Esophagus squamous epithelium (tissue), 5 donors: ENCODE data around the gene SLC35F6. TPM values are rescaled to one million over a fixed set of nuclear protein-coding genes. Genes with fewer than 3 reads are reported as not detected.

ENCODE experiments used
- DNase-seq: peaks from one replicate; lab custom pipeline; 2025; lab: John Stamatoyannopoulos, UW
- H3K27ac ChIP-seq, 4 donors: fragments of 200-600 bp; sonication (generic); one replicate each; pipeline ENCODE4 v1.5.1; 2016 to 2019; ENCODE audit warnings: mild to moderate bottlenecking in 1 of 4
- H3K27me3 ChIP-seq, 4 donors: fragments of 200-600 bp; sonication (generic); 1 replicate in 3 of 4; 2 replicates in 1 of 4; pipeline versions ENCODE4 v1.5.1 to v1.6.0; 2017 to 2021; ENCODE audit warnings: antibody characterized with exemption in 1 of 4
- H3K36me3 ChIP-seq, 3 donors: fragments of 200-600 bp; sonication (generic); one replicate each; pipeline ENCODE4 v1.5.1; 2016 to 2019
- H3K4me1 ChIP-seq, 3 donors: fragments of 200-600 bp; sonication (generic); one replicate each; pipeline ENCODE4 v1.5.1; 2017 to 2019
- H3K4me3 ChIP-seq, 4 donors: fragments of 200-600 bp; sonication (generic); 1 replicate in 3 of 4; 2 replicates in 1 of 4; pipeline ENCODE4 v1.5.1; 2016 to 2019; ENCODE audit warnings: mild to moderate bottlenecking in 2 of 4, moderate library complexity in 1 of 4
- H3K9me3 ChIP-seq, 3 donors: fragments of 200-600 bp; sonication (generic); one replicate each; pipeline ENCODE4 v1.5.1; 2016 to 2019
- CTCF ChIP-seq, 6 experiments: fragments of 450-650 bp in 4 of 6; fragments of 200-600 bp in 2 of 6; sonication (generic) in 2 of 6; IDR thresholded peaks; one replicate each; pipeline ENCODE4 v1.5.1; 2016 to 2019; ENCODE audit warnings: antibody characterized with exemption in 6 of 6, mild to moderate bottlenecking in 4 of 6, moderate library complexity in 4 of 6
- POLR2A ChIP-seq, 4 donors: fragments of 450-650 bp; IDR thresholded peaks; one replicate each; pipeline ENCODE4 v1.6.1; 2017; ENCODE audit warnings: antibody characterized with exemption in 4 of 4, mild to moderate bottlenecking in 4 of 4, moderate library complexity in 3 of 4
- WGBS, 2 donors: methylation state at CpG; one replicate each; pipeline ENCODE4 v1.1.5; 2018; 5-methylcytosine and 5-hydroxymethylcytosine counted together
- intact Hi-C: fragments of 100-400 bp; cut with DNase I; formaldehyde crosslinking; loops from one replicate; pipeline ENCODE4 v1.15.0; 2022
- total RNA-seq, 4 donors: library from RNA; depleted of rRNA; stranded (reverse); fragments of >200 nt; gene quantifications; one replicate each; pipeline ENCODE4 v1.1.0, GENCODE V29; 2016
- donor health status: DM: yes; HTN: yes; CAD: no.

SLC35F6 gene
- total RNA-seq, 4 donors from 2014 or later, result 39.6 to 61.4 (median 48.0) TPM

- no peak overlapping the region for H3K27ac ChIP-seq
- intact Hi-C loops, result no loop called here
- WGBS, 2 donors, result 94 to 98% methylated on average over 6 to 7 of the region's 7 CpGs
Measured at GRCh38 chr2:26739514-26739913, 24.6 kb upstream of the SLC35F6 start.

GRCh38 chr2:26740346-26740745 lies 23.7 kb upstream of the SLC35F6 start:
- Histone ChIP-seq H3K27me3 (no peaks in the 10 kb centered on the region), H3K36me3 (no peaks in the 10 kb centered on the region), H3K27ac (no peak overlapping the region), H3K9me3 (no peaks in the 10 kb centered on the region), H3K4me3 (no peak overlapping the region), H3K4me1 (peaks cover 0 to 8% (median 0%) of the 10 kb centered on the region in 3 donors)
- 59 to 74% methylated on average over 2 to 4 of the region's 6 CpGs for WGBS, 2 donors
- intact Hi-C loops, result no loop called here
- TF ChIP-seq CTCF (IDR thresholded peaks at IDR 0.05) (no peak), POLR2A (IDR thresholded peaks at IDR 0.05) (no peak)
- no peak for DNase-seq

More at GRCh38 chr2:26739514-26739913, 24.6 kb upstream of the SLC35F6 start:
- no peaks in the 10 kb centered on the region for H3K36me3 ChIP-seq
- TF ChIP-seq CTCF (IDR thresholded peaks at IDR 0.05) (no peak), POLR2A (IDR thresholded peaks at IDR 0.05) (no peak)
- no peak overlapping the region for H3K4me3 ChIP-seq
- DNase-seq, result no peak
- H3K4me1 ChIP-seq, result peaks cover 0 to 8% (median 0%) of the 10 kb centered on the region in 3 donors
- no peaks in the 10 kb centered on the region for H3K27me3 ChIP-seq
- no peaks in the 10 kb centered on the region for H3K9me3 ChIP-seq

GRCh38 chr2:26740890-26741302 lies 23.2 kb upstream of the SLC35F6 start:
- 37 to 68% methylated on average over 7 to 8 of the region's 8 CpGs for WGBS, 2 donors
- H3K9me3 ChIP-seq, result no peaks in the 10 kb centered on the region
- H3K36me3 ChIP-seq, result no peaks in the 10 kb centered on the region
- DNase-seq, result no peak
- no peak overlapping the region for H3K4me3 ChIP-seq
- H3K4me1 ChIP-seq, result peaks cover 0 to 8% (median 0%) of the 10 kb centered on the region in 3 donors
- intact Hi-C loops, result no loop called here
- no peaks in the 10 kb centered on the region for H3K27me3 ChIP-seq
- H3K27ac ChIP-seq, result no peak overlapping the region
- TF ChIP-seq CTCF (IDR thresholded peaks at IDR 0.05) (no peak), POLR2A (IDR thresholded peaks at IDR 0.05) (no peak)

- Histone ChIP-seq H3K9me3 (no peaks in the 10 kb centered on the region), H3K4me3 (no peak overlapping the region), H3K27me3 (no peaks in the 10 kb centered on the region), H3K27ac (no peak overlapping the region), H3K36me3 (no peaks in the 10 kb centered on the region), H3K4me1 (peaks cover 0 to 8% (median 0%) of the 10 kb centered on the region in 3 donors)
- TF ChIP-seq CTCF (IDR thresholded peaks at IDR 0.05) (no peak), POLR2A (IDR thresholded peaks at IDR 0.05) (no peak)
- no peak for DNase-seq
- WGBS, 2 donors, result 92 to 93% methylated on average over 5 to 10 of the region's 15 CpGs
- intact Hi-C loops, result loop anchor here (2.0 kb wide), 1 partner anchor 135 kb away; no protein-coding TSS in a partner anchor
Measured at GRCh38 chr2:26742048-26742770, 21.9 kb upstream of the SLC35F6 start.

- DNase-seq, result no peak
- Histone ChIP-seq H3K9me3 (no peaks in the 10 kb centered on the region), H3K4me1 (peaks cover 0 to 8% (median 0%) of the 10 kb centered on the region in 3 donors), H3K4me3 (no peak overlapping the region), H3K27me3 (no peaks in the 10 kb centered on the region), H3K27ac (no peak overlapping the region), H3K36me3 (no peaks in the 10 kb centered on the region)
- 85 to 89% methylated on average over 2 of the region's 3 CpGs for WGBS, 2 donors
- intact Hi-C loops, result loop anchor here (2.0 kb wide), 1 partner anchor 137 kb away; no protein-coding TSS in a partner anchor
- TF ChIP-seq POLR2A (IDR thresholded peaks at IDR 0.05), result no peak
- TF ChIP-seq CTCF (IDR thresholded peaks at IDR 0.05), result no peak
Measured at GRCh38 chr2:26743852-26744251, 20.2 kb upstream of the SLC35F6 start.
